Dermis blood vessel endothelial cell (primary cell): Measurements from ENCODE around the gene CC2D2A. TPM values are rescaled to one million over a fixed set of nuclear protein-coding genes. Genes with fewer than 3 reads are reported as not detected.

Source experiments
- total RNA-seq: library from RNA; depleted of rRNA; stranded (reverse); fragments of >200 nt; gene quantifications from 2 replicates; pipeline ENCODE4 v1.2.3, GENCODE V29; 2014

CC2D2A gene
- total RNA-seq, 1 donor from 2014 or later = 7.8 TPM

Other genes with a start within 250 kb of the CC2D2A start
- not detected in 2 replicates for gene C1QTNF7, start 41.8 kb upstream of the CC2D2A start, total RNA-seq
- 109 and 156 TPM in 2 replicates for gene FBXL5, start 185.5 kb downstream of the CC2D2A start, total RNA-seq
- gene FAM200B, start 211.9 kb downstream of the CC2D2A start, total RNA-seq = 33.0 and 44.6 TPM in 2 replicates
- 41.0 and 49.0 TPM in 2 replicates for gene BST1, start 233.2 kb downstream of the CC2D2A start, total RNA-seq